Jurkat, Clone E6-1 (cell line): ENCODE measurements around the gene LRRC8E.

Experiments used
- DNase-seq: peaks from one replicate; pipeline ENCODE4 v3.0.0-alpha.2; 2011; ENCODE audit warnings: low read depth, low spot score
- H3K4me3 ChIP-seq: 2 replicates; pipeline ENCODE4 v1.5.1; 2011; ENCODE audit warnings: mild to moderate bottlenecking, low read length, control low read depth, moderate library complexity

The LRRC8E gene

GRCh38 chr19:7902796-7903243 is 14.5 kb downstream of the LRRC8E start:
- peak overlapping the region; percentile 84 for H3K4me3 ChIP-seq
- no peak for DNase-seq

- peak within 1 kb of the TSS; percentile 85 for H3K4me3 ChIP-seq
- peak; percentile 97 for DNase-seq
Observed at GRCh38 chr19:7903244-7904073, 15.1 kb downstream of the LRRC8E start, which contains the start of gene MAP2K7. Gene MAP2K7, plus strand, starts transcription at chr19:7903877. Its CDS starts 68 bp downstream, at chr19:7903945.

- DNase-seq: no peak
- peak overlapping the region; percentile 85 for H3K4me3 ChIP-seq
Observed at GRCh38 chr19:7904074-7905020, 16.0 kb downstream of the LRRC8E start.

GRCh38 chr19:7905268-7905667 is 17.0 kb downstream of the LRRC8E start:
- peak overlapping the region; percentile 85; the same call in 1 of the 2 replicates for H3K4me3 ChIP-seq
- DNase-seq: no peak

GRCh38 chr19:7905859-7906258 is 17.5 kb downstream of the LRRC8E start:
- no peak overlapping the region for H3K4me3 ChIP-seq
- no peak for DNase-seq

- DNase-seq: no peak
- no peak overlapping the region for H3K4me3 ChIP-seq
Observed at GRCh38 chr19:7907122-7907521, 18.8 kb downstream of the LRRC8E start.

- no peak overlapping the region for H3K4me3 ChIP-seq
- no peak for DNase-seq
Observed at GRCh38 chr19:7907544-7907943, 19.2 kb downstream of the LRRC8E start.

GRCh38 chr19:7908078-7908699 is 19.9 kb downstream of the LRRC8E start:
- DNase-seq: no peak

GRCh38 chr19:7908742-7909461 is 20.6 kb downstream of the LRRC8E start:
- no peak overlapping the region for H3K4me3 ChIP-seq
- DNase-seq: no peak

More at GRCh38 chr19:7908078-7908699, 19.9 kb downstream of the LRRC8E start:
- H3K4me3 ChIP-seq: no peak overlapping the region

GRCh38 chr19:7909471-7910067 is 21.3 kb downstream of the LRRC8E start:
- DNase-seq: no peak

GRCh38 chr19:7910321-7911161 is 22.2 kb downstream of the LRRC8E start:
- no peak overlapping the region for H3K4me3 ChIP-seq
- DNase-seq: no peak

More at GRCh38 chr19:7909471-7910067, 21.3 kb downstream of the LRRC8E start:
- H3K4me3 ChIP-seq: no peak overlapping the region

- H3K4me3 ChIP-seq: no peak overlapping the region
- DNase-seq: no peak
Observed at GRCh38 chr19:7911508-7912143, 23.3 kb downstream of the LRRC8E start.

- no peak for DNase-seq
Observed at GRCh38 chr19:7912144-7912696, 23.9 kb downstream of the LRRC8E start.

GRCh38 chr19:7912697-7913564 is 24.6 kb downstream of the LRRC8E start:
- H3K4me3 ChIP-seq: no peak overlapping the region
- no peak for DNase-seq

More at GRCh38 chr19:7912144-7912696, 23.9 kb downstream of the LRRC8E start:
- H3K4me3 ChIP-seq: no peak overlapping the region

GRCh38 chr19:7913652-7914051 is 25.3 kb downstream of the LRRC8E start:
- H3K4me3 ChIP-seq: no peak overlapping the region
- DNase-seq: no peak

- no peak for DNase-seq
- no peak overlapping the region for H3K4me3 ChIP-seq
Observed at GRCh38 chr19:7914099-7914498, 25.8 kb downstream of the LRRC8E start.
